LNCaP clone FGC (cell line): Measurements from ENCODE around the gene UNC13C.

Experiments used
- DNase-seq: peaks from one replicate; pipeline ENCODE4 v3.0.0-alpha.2; 2011; ENCODE audit warnings: low read depth
- H3K4me3 ChIP-seq: 2 replicates; pipeline ENCODE4 v1.5.1; 2011; ENCODE audit warnings: mild to moderate bottlenecking, low read depth, low read length, control low read depth
- CTCF ChIP-seq: IDR thresholded peaks from 2 replicates; pipeline ENCODE4 v1.5.1; 2012; ENCODE audit warnings: mild to moderate bottlenecking; ENCODE audit not compliant: control insufficient read depth, insufficient read depth; ENCODE audit errors: extremely low read depth

UNC13C gene

GRCh38 chr15:54575586-54575985 lies 597.3 kb downstream of the UNC13C start:
- TF ChIP-seq CTCF = no peak
- DNase-seq = no peak
- no peak overlapping the region for H3K4me3 ChIP-seq

- DNase-seq = no peak
- H3K4me3 ChIP-seq = no peak overlapping the region
- TF ChIP-seq CTCF = no peak
Measured at GRCh38 chr15:54576298-54576935, 598.2 kb downstream of the UNC13C start.

- TF ChIP-seq CTCF = no peak
- H3K4me3 ChIP-seq = no peak overlapping the region
- no peak for DNase-seq
Measured at GRCh38 chr15:54577476-54578250, 599.4 kb downstream of the UNC13C start.

GRCh38 chr15:54579855-54580254 lies 601.6 kb downstream of the UNC13C start:
- no peak overlapping the region for H3K4me3 ChIP-seq
- TF ChIP-seq CTCF = no peak
- no peak for DNase-seq

GRCh38 chr15:54580643-54581042 lies 602.4 kb downstream of the UNC13C start:
- DNase-seq = no peak
- no peak for TF ChIP-seq CTCF
- H3K4me3 ChIP-seq = no peak overlapping the region

- no peak for DNase-seq
- no peak for TF ChIP-seq CTCF
Measured at GRCh38 chr15:54582863-54583643, 604.8 kb downstream of the UNC13C start.

More at GRCh38 chr15:54582863-54583643, 604.8 kb downstream of the UNC13C start:
- H3K4me3 ChIP-seq = no peak overlapping the region
